Hepatocyte (in vitro differentiated cells): Measurements from ENCODE around the gene ZNF607.

Source experiments
- EZH2 ChIP-seq: fragments of 200-600 bp; sonication (generic); IDR thresholded peaks from 2 replicates; pipeline ENCODE4 v1.6.1; 2016; ENCODE audit warnings: antibody characterized with exemption, mild to moderate bottlenecking, borderline replicate concordance
- EZH2phosphoT487 ChIP-seq: fragments of 200-600 bp; sonication (generic); IDR thresholded peaks from one replicate; pipeline ENCODE4 v1.6.1; 2018; ENCODE audit warnings: antibody characterized with exemption, mild to moderate bottlenecking, low read depth, moderate library complexity; ENCODE audit not compliant: unreplicated experiment, severe bottlenecking
- TF ChIP-seq, protein P1 (sequence below): fragments of 200-600 bp; sonication (generic); IDR thresholded peaks from 2 replicates; pipeline ENCODE4 v1.5.1; 2016; ENCODE audit warnings: antibody characterized with exemption, mild to moderate bottlenecking; ENCODE audit not compliant: poor library complexity

DNA sequence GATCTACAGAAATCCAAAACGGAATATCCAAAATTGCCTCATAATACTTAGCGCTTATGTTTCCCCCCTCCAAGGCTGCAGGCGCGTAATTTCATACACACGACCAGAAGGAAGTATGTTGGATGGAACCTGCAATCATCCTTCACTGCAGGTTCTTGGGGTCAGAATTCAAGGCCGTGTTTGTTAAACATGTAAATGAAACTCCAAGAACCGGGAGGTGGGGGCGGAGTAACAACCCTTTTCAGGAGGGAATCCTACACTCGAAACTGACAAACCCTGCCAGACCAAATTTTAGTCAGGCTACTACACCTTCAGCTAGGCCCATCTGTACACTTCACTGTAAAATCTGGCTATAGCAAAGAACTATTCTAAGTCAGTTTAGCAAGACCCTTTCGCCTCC lies 1.3 kb downstream of the ZNF607 start:
- TF ChIP-seq, protein P1, sequence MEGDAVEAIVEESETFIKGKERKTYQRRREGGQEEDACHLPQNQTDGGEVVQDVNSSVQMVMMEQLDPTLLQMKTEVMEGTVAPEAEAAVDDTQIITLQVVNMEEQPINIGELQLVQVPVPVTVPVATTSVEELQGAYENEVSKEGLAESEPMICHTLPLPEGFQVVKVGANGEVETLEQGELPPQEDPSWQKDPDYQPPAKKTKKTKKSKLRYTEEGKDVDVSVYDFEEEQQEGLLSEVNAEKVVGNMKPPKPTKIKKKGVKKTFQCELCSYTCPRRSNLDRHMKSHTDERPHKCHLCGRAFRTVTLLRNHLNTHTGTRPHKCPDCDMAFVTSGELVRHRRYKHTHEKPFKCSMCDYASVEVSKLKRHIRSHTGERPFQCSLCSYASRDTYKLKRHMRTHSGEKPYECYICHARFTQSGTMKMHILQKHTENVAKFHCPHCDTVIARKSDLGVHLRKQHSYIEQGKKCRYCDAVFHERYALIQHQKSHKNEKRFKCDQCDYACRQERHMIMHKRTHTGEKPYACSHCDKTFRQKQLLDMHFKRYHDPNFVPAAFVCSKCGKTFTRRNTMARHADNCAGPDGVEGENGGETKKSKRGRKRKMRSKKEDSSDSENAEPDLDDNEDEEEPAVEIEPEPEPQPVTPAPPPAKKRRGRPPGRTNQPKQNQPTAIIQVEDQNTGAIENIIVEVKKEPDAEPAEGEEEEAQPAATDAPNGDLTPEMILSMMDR, result no peak
- TF ChIP-seq EZH2, result no peak
- TF ChIP-seq EZH2phosphoT487, result no peak
